Urinary bladder (tissue), 4 donors: ENCODE data around the gene SH2D2A. TPM values are rescaled to one million over a fixed set of nuclear protein-coding genes. Genes with fewer than 3 reads are reported as not detected.

ENCODE experiments used
- DNase-seq: peaks from one replicate; pipeline ENCODE4 v3.0.0-alpha.2; 2015; ENCODE audit errors: extremely low spot score
- H3K27ac ChIP-seq: one replicate; pipeline ENCODE4 v1.5.1; 2013; ENCODE audit warnings: low read depth, mild to moderate bottlenecking, moderate library complexity
- H3K36me3 ChIP-seq: one replicate; pipeline ENCODE4 v1.6.1; 2013; ENCODE audit warnings: mild to moderate bottlenecking, moderate library complexity; ENCODE audit not compliant: insufficient read depth
- H3K4me1 ChIP-seq: one replicate; pipeline ENCODE4 v1.6.1; 2013; ENCODE audit warnings: mild to moderate bottlenecking, moderate library complexity; ENCODE audit not compliant: insufficient read depth
- H3K4me3 ChIP-seq: one replicate; pipeline ENCODE4 v1.5.1; 2013; ENCODE audit warnings: low read depth, low read length
- WGBS: extraction: QIAGEN DNeasy Blood & Tissue Kit; methylation state at CpG from one replicate; pipeline ENCODE4 v1.1.7; 2013; 5-methylcytosine and 5-hydroxymethylcytosine counted together
- polyA plus RNA-seq: library from polyadenylated mRNA; stranded (reverse); fragments of 200-250 nt; gene quantifications from one replicate; pipeline ENCODE4 v1.2.3, GENCODE V29; 2013
- total RNA-seq: library from RNA; depleted of rRNA; stranded (reverse); fragments of >200 nt; gene quantifications from one replicate; pipeline ENCODE4 v1.2.3, GENCODE V29; 2014
- donor health status: healthy with polysubstance abuse.
- donor health status: healthy.

The SH2D2A gene
- total RNA-seq (not detected), polyA plus RNA-seq (0.70 TPM)

GRCh38 chr1:156816561-156817328, at the start of gene SH2D2A:
TSS of gene SH2D2A (minus strand) at chr1:156816848. CDS start at chr1:156816708, 140 bp downstream.
- Histone ChIP-seq H3K4me1 (no peaks in the 10 kb centered on the region), H3K4me3 (no peak within 1 kb of the TSS), H3K36me3 (no peaks in the 10 kb centered on the region), H3K27ac (peak within 1 kb of the TSS; percentile 4)
- DNase-seq, result no peak
- 50% methylated on average over 10 of the region's 10 CpGs for WGBS

- no peak overlapping the region for H3K4me3 ChIP-seq
- no peaks in the 10 kb centered on the region for H3K4me1 ChIP-seq
- H3K36me3 ChIP-seq, result no peaks in the 10 kb centered on the region
- WGBS, result 85% methylated on average over 4 of the region's 4 CpGs
- no peak for DNase-seq
- H3K27ac ChIP-seq, result no peak overlapping the region
Measured at GRCh38 chr1:156865865-156866248, 49.2 kb upstream of the SH2D2A start.

GRCh38 chr1:156865258-156865657, 48.6 kb upstream of the SH2D2A start:
- Histone ChIP-seq H3K36me3 (no peaks in the 10 kb centered on the region), H3K4me1 (no peaks in the 10 kb centered on the region), H3K4me3 (no peak overlapping the region), H3K27ac (no peak overlapping the region)
- 75% methylated on average over 9 of the region's 9 CpGs for WGBS
- no peak for DNase-seq

- H3K4me1 ChIP-seq, result no peaks in the 10 kb centered on the region
- WGBS, result 79% methylated on average over 4 of the region's 4 CpGs
- no peak for DNase-seq
- H3K27ac ChIP-seq, result no peak overlapping the region
- H3K36me3 ChIP-seq, result no peaks in the 10 kb centered on the region
- H3K4me3 ChIP-seq, result no peak overlapping the region
Measured at GRCh38 chr1:156864796-156865195, 48.1 kb upstream of the SH2D2A start.

- H3K36me3 ChIP-seq, result no peaks in the 10 kb centered on the region
- H3K4me3 ChIP-seq, result no peak overlapping the region
- no peak for DNase-seq
- 76% methylated on average over 7 of the region's 7 CpGs for WGBS
- no peak overlapping the region for H3K27ac ChIP-seq
- no peaks in the 10 kb centered on the region for H3K4me1 ChIP-seq
Measured at GRCh38 chr1:156863631-156864030, 47.0 kb upstream of the SH2D2A start.

- WGBS, result 67% methylated on average over 10 of the region's 10 CpGs
- H3K36me3 ChIP-seq, result no peaks in the 10 kb centered on the region
- DNase-seq, result no peak
Measured at GRCh38 chr1:156862997-156863599, 46.5 kb upstream of the SH2D2A start.

GRCh38 chr1:156862584-156862983, 45.9 kb upstream of the SH2D2A start:
- no peaks in the 10 kb centered on the region for H3K36me3 ChIP-seq
- DNase-seq, result no peak
- no peaks in the 10 kb centered on the region for H3K4me1 ChIP-seq
- WGBS, result 79% methylated on average over 6 of the region's 6 CpGs
- no peak overlapping the region for H3K4me3 ChIP-seq
- H3K27ac ChIP-seq, result no peak overlapping the region

More at GRCh38 chr1:156862997-156863599, 46.5 kb upstream of the SH2D2A start:
- Histone ChIP-seq H3K4me1 (no peaks in the 10 kb centered on the region), H3K27ac (no peak overlapping the region), H3K4me3 (no peak overlapping the region)

GRCh38 chr1:156860628-156861423, 44.2 kb upstream of the SH2D2A start, which contains the start of gene NTRK1:
TSS of gene NTRK1 (plus strand) at chr1:156860865. CDS start at chr1:156860935, 70 bp downstream.
- Histone ChIP-seq H3K4me3 (peak within 1 kb of the TSS; percentile 27), H3K4me1 (no peaks in the 10 kb centered on the region), H3K27ac (no peak within 1 kb of the TSS), H3K36me3 (no peaks in the 10 kb centered on the region)
- DNase-seq, result no peak
- 3% methylated on average over 68 of the region's 69 CpGs for WGBS

GRCh38 chr1:156860113-156860627, 43.5 kb upstream of the SH2D2A start:
- H3K4me3 ChIP-seq, result peak overlapping the region; percentile 27
- DNase-seq, result no peak

GRCh38 chr1:156859523-156860112, 43.0 kb upstream of the SH2D2A start:
- Histone ChIP-seq H3K27ac (no peak overlapping the region), H3K4me1 (no peaks in the 10 kb centered on the region), H3K36me3 (no peaks in the 10 kb centered on the region), H3K4me3 (peak overlapping the region; percentile 27)
- WGBS, result 2% methylated on average over 33 of the region's 33 CpGs
- DNase-seq, result no peak

More at GRCh38 chr1:156860113-156860627, 43.5 kb upstream of the SH2D2A start:
- Histone ChIP-seq H3K27ac (no peak overlapping the region), H3K36me3 (no peaks in the 10 kb centered on the region), H3K4me1 (no peaks in the 10 kb centered on the region)
- WGBS, result under 1% methylated on average over 35 of the region's 35 CpGs

- Histone ChIP-seq H3K27ac (no peak within 1 kb of the TSS), H3K4me3 (peak within 1 kb of the TSS; percentile 27), H3K36me3 (no peaks in the 10 kb centered on the region), H3K4me1 (no peaks in the 10 kb centered on the region)
- WGBS, result 3% methylated on average over 39 of the region's 39 CpGs
- no peak for DNase-seq
Measured at GRCh38 chr1:156858959-156859522, 42.4 kb upstream of the SH2D2A start, which contains the start of gene INSRR. TSS of gene INSRR (minus strand) at chr1:156859117. CDS start at chr1:156858621, 496 bp downstream.

- no peaks in the 10 kb centered on the region for H3K4me1 ChIP-seq
- no peak overlapping the region for H3K27ac ChIP-seq
- 18% methylated on average over 5 of the region's 5 CpGs for WGBS
Measured at GRCh38 chr1:156858555-156858956, 41.9 kb upstream of the SH2D2A start.

GRCh38 chr1:156857532-156857931, 40.9 kb upstream of the SH2D2A start:
- no peak for DNase-seq
- Histone ChIP-seq H3K27ac (no peak overlapping the region), H3K4me1 (no peaks in the 10 kb centered on the region), H3K4me3 (no peak overlapping the region), H3K36me3 (no peaks in the 10 kb centered on the region)
- WGBS, result 62% methylated on average over 3 of the region's 3 CpGs

More at GRCh38 chr1:156858555-156858956, 41.9 kb upstream of the SH2D2A start:
- H3K36me3 ChIP-seq, result no peaks in the 10 kb centered on the region
- no peak for DNase-seq
- no peak overlapping the region for H3K4me3 ChIP-seq
